HG02763 (cell line): ENCODE data around the gene TMEM150C.
"Not testable (repeated sequence)": the region's sequence is repeated elsewhere in the genome, so short reads cannot be mapped to it uniquely, and the experiment has no call there.

Experiments used
- ATAC-seq: cut with Tn5 transposase; IDR thresholded peaks from one replicate; pipeline ENCODE4 v1.9.1; 2021; ENCODE audit warnings: mild to moderate bottlenecking, moderate library complexity; ENCODE audit not compliant: unreplicated experiment

The TMEM150C gene

GRCh38 chr4:82569727-82570126 lies 7.9 kb upstream of the TMEM150C start:
- no peak for ATAC-seq

DNA sequence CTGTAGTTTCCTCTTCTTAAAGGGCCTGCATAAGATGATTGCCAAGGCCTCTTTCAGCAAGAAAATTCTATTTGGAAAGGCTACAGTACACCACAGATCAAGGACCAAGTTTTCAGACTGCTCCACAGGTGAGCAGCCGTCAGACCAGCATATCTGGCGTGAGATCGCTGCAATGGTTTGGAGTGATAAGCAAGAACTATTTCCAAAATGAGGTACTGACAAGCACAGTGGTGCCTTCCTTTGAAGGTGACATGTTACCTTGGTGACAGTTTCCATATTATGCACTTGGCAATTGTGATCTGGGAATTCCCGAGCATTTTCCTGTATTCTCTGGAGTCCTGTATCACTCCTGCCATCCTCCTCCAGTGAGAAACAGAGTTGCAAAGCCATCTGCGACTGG lies 7.3 kb upstream of the TMEM150C start:
- ATAC-seq: no peak

GRCh38 chr4:82567444-82567843 lies 5.7 kb upstream of the TMEM150C start:
- no peak for ATAC-seq

DNA sequence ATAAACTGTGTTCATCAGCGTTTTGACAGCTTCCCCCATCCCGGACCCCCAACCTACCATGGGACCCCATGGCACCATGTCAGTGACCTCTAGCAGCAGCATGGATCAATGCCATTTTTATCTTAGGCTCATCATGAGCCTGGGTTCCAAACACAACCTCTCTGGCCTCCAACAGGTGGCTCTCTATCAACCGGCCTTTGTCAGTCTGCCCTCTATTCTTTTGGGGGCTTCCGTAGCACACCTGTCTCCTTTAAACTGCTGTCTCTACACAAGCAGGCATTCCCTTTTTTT lies 721 bp upstream of the TMEM150C start:
- ATAC-seq: no peak

- no peak for ATAC-seq
Measured at GRCh38 chr4:82560853-82561785, 669 bp downstream of the TMEM150C start.

DNA sequence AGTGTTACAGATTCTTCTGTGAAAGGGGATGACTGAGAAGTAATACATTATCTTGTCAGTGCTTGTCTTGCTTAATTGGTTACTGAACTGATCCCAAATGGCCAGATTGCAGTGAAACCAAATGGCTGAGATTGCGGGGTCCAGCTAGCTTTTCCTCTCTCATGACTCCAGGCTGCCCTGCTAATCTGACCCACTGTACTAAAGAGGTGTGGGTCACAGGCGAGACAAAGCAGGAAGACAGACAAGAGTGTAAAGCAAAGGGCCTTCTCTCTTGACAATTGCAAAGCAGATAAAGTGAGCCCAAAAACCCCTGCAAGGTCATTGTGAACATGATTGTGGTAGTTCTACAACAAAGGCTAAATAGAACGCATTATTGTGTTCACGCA lies 2.1 kb downstream of the TMEM150C start:
- no peak for ATAC-seq

DNA sequence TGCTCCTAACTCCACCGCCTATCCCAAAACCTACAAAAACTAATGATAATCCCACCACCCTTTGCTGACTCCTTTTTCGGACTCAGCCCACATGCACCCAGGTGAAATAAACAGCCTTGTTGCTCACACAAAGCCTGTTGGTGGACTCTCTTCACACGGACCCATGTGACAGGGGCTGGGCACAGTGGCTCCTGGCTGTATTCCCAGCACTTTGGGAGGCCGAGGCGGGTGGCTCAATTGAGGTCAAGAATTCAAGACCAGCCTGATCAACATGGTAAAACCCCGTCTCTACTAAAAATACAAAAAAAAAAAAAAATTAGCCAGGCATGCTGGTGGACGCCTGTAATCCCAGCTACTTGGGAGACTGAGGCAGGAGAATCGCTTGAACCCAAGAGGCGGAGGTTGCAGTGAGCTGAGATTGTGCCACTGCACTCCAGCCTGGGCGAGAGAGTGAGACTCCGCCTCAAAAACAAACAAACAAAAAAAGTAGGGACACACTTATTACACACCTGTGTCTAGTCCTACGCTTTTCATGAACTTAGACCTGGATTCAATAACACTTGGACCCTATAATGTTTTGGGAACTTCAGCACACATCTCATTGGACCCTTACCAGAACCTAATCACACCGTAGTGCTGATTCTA lies 2.6 kb downstream of the TMEM150C start:
- ATAC-seq: not testable (repeated sequence)

GRCh38 chr4:82555276-82555675 lies 6.5 kb downstream of the TMEM150C start:
- ATAC-seq: no peak

DNA sequence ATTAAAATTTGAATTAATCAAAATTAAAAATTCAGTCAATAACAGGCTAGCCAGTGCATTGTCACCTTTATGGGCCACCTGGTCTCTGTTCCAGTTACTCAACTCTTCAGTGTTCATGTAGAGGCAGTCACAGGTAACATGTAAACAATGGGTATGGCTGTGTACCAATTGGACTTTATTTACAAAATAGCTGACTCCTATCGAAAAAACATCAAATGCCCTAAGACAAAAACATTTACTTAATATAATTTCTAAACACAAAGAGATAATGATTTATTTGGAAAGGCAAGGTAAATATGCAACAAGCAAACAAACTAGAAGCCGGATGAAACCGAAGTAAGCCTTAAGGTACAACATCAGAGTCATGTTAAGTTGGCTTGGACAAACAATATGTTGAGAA lies 8.8 kb downstream of the TMEM150C start:
- no peak for ATAC-seq

- no peak for ATAC-seq
Measured at GRCh38 chr4:82551734-82552133, 10.1 kb downstream of the TMEM150C start.

DNA sequence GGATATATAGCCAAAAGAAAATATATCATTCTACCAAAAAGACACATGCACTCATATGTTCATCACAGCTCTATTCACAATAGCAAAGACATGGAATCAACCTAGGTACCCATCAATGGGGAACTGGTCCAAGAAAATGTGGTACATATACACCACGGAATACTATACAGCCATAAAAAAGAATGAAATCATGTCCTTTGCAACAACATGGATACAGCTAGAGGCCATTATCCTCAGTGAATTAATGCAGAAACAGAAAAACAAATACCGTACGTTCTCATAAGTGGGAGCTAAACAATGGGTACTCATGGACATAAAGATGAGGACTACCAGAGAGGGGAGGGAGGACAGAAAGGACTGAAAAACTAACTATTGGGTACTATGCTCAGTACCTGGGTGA lies 13.9 kb downstream of the TMEM150C start:
- not testable (repeated sequence) for ATAC-seq

- ATAC-seq: no peak
Measured at GRCh38 chr4:82543131-82543530, 18.7 kb downstream of the TMEM150C start.

GRCh38 chr4:82542642-82543041 lies 19.1 kb downstream of the TMEM150C start:
- ATAC-seq: no peak

GRCh38 chr4:82529322-82529721 lies 32.5 kb downstream of the TMEM150C start:
- no peak for ATAC-seq

GRCh38 chr4:82528868-82529267 lies 32.9 kb downstream of the TMEM150C start:
- ATAC-seq: no peak

GRCh38 chr4:82528074-82528473 lies 33.7 kb downstream of the TMEM150C start:
- ATAC-seq: no peak

DNA sequence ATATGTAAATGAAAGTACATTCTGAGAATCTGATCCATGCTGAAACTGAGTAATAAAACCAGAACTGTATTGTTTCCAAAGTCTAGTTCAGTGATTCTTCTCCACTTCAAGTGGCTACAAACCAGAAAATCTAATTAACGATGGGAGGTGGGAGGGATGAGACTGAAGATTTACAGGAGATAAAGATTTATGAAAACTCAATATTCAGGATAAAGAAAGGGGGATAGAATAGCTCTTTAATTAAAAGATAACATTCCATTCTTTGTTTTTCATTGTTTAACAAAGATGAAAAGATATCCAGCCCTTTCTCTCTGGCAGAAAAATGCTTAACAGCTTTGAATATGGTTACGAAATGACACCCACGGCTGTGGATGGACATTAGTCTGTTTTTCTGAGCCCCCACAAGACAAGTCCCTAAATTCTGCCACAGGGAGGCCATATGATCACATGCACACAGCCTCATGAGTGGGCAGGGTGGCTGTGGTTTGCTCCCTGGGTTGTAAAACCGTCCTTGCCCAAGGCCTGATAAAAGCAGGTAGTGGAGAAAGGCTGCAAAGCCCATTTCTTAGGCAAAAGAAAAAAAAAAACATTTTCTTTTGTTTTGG lies 36.4 kb downstream of the TMEM150C start:
- no peak for ATAC-seq

- no peak for ATAC-seq
Measured at GRCh38 chr4:82524570-82525152, 37.1 kb downstream of the TMEM150C start.

GRCh38 chr4:82523179-82523578 lies 38.6 kb downstream of the TMEM150C start:
- no peak for ATAC-seq

- no peak for ATAC-seq
Measured at GRCh38 chr4:82522472-82522871, 39.3 kb downstream of the TMEM150C start.

DNA sequence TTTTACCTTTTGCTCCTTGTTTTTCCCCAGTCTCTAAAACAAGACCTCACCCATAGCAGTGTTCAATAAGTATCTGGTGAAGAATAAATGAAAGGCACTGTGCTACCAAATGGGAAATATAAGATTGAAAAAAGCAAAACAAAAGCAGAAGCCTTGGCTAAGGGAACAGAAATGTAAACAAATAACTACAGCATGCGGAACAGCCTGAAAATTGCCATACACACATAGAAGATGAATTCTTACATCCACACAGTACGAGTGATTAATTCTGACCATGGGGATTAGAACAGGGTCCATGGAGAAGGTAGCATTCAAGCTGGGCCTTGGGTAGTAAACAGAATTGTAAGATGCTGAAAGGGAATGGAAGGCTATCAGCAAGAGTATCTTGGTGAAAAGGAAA lies 40.5 kb downstream of the TMEM150C start:
- no peak for ATAC-seq

DNA sequence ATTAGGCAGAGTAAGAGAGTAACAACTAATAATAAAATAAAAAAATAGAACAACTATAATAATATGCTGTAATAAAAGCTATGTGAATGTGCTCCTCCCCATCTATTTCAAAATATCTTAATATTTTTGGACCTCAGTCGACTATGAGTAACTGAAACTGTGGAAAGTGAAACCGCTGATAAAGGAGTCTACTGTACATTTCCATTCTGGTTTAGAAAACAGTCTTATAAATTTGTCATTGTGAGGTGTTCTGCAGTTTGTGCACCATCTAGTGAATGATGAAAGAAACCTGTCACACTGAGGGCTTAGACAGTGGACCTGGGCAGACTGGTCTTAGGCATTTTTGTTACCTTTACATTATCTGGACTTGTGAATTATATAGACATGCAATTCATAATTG lies 42.0 kb downstream of the TMEM150C start:
- ATAC-seq: no peak
